T-helper 1 cell treated with Interleukin-12 subunit alpha and Interleukin-12 subunit beta and Interleukin-4 antibody, amounts not matched to agents 30 μg/mL and 1 μg/mL, for 36 hours (primary cell): ENCODE results near the gene TPST1.
"Not testable (repeated sequence)": the region's sequence is repeated elsewhere in the genome, so short reads cannot be mapped to it uniquely, and the experiment has no call there.

Experiments
- H3K27ac Mint-ChIP-seq: one replicate; pipeline ENCODE4 v1.8.0; 2021; ENCODE audit warnings: mild to moderate bottlenecking, mixed read lengths
- H3K27me3 Mint-ChIP-seq: one replicate; pipeline ENCODE4 v1.8.0; 2021; ENCODE audit warnings: low read depth, mixed read lengths
- H3K36me3 Mint-ChIP-seq: one replicate; pipeline ENCODE4 v1.8.0; 2021; ENCODE audit warnings: low read depth, mixed read lengths
- H3K4me1 Mint-ChIP-seq: one replicate; pipeline ENCODE4 v1.8.0; 2021; ENCODE audit warnings: low read depth, mixed read lengths
- H3K4me3 Mint-ChIP-seq: one replicate; pipeline ENCODE4 v1.8.0; 2021; ENCODE audit warnings: mild to moderate bottlenecking, moderate library complexity, mixed read lengths
- H3K9me3 Mint-ChIP-seq: one replicate; pipeline ENCODE4 v1.8.0; 2021; ENCODE audit warnings: mixed read lengths

The TPST1 gene

GRCh38 chr7:66374141-66374840, 169.2 kb downstream of the TPST1 start:
- H3K4me3 Mint-ChIP-seq, H3K27ac Mint-ChIP-seq, H3K27me3 Mint-ChIP-seq: not testable (repeated sequence)

GRCh38 chr7:66376264-66376945, 171.3 kb downstream of the TPST1 start:
- Mint-ChIP-seq H3K4me3 (no peak overlapping the region), H3K4me1 (no peaks in the 10 kb centered on the region), H3K27me3 (no peaks in the 10 kb centered on the region), H3K9me3 (no peaks in the 10 kb centered on the region), H3K36me3 (no peaks in the 10 kb centered on the region), H3K27ac (no peak overlapping the region)

More at GRCh38 chr7:66374141-66374840, 169.2 kb downstream of the TPST1 start:
- not testable (repeated sequence) for H3K36me3 Mint-ChIP-seq, H3K9me3 Mint-ChIP-seq, H3K4me1 Mint-ChIP-seq

- Mint-ChIP-seq H3K9me3 (no peaks in the 10 kb centered on the region), H3K27ac (no peak overlapping the region), H3K4me3 (no peak overlapping the region), H3K4me1 (no peaks in the 10 kb centered on the region), H3K36me3 (no peaks in the 10 kb centered on the region), H3K27me3 (no peaks in the 10 kb centered on the region)
These were observed 171.9 kb downstream of the TPST1 start for GRCh38 chr7:66377045-66377444.

GRCh38 chr7:66377714-66378113, 172.6 kb downstream of the TPST1 start:
- H3K4me3 Mint-ChIP-seq: no peak overlapping the region
- H3K36me3 Mint-ChIP-seq: no peaks in the 10 kb centered on the region
- H3K9me3 Mint-ChIP-seq: no peaks in the 10 kb centered on the region
- H3K27ac Mint-ChIP-seq: no peak overlapping the region
- H3K4me1 Mint-ChIP-seq: no peaks in the 10 kb centered on the region
- H3K27me3 Mint-ChIP-seq: no peaks in the 10 kb centered on the region

- Mint-ChIP-seq H3K9me3 (no peaks in the 10 kb centered on the region), H3K27ac (no peak overlapping the region), H3K36me3 (no peaks in the 10 kb centered on the region), H3K4me3 (no peak overlapping the region), H3K27me3 (no peaks in the 10 kb centered on the region), H3K4me1 (no peaks in the 10 kb centered on the region)
These were observed 174.5 kb downstream of the TPST1 start for GRCh38 chr7:66379542-66380160.

GRCh38 chr7:66380272-66380888, 175.2 kb downstream of the TPST1 start:
- Mint-ChIP-seq H3K36me3 (no peaks in the 10 kb centered on the region), H3K4me3 (no peak overlapping the region), H3K9me3 (no peaks in the 10 kb centered on the region), H3K27me3 (no peaks in the 10 kb centered on the region), H3K4me1 (peaks cover 2% of the 10 kb centered on the region), H3K27ac (no peak overlapping the region)

GRCh38 chr7:66382182-66382923, 177.2 kb downstream of the TPST1 start:
- not testable (repeated sequence) for H3K4me1 Mint-ChIP-seq, H3K36me3 Mint-ChIP-seq, H3K9me3 Mint-ChIP-seq, H3K27me3 Mint-ChIP-seq, H3K27ac Mint-ChIP-seq, H3K4me3 Mint-ChIP-seq

GRCh38 chr7:66385191-66385905, 180.2 kb downstream of the TPST1 start:
- H3K27ac Mint-ChIP-seq, H3K9me3 Mint-ChIP-seq, H3K4me1 Mint-ChIP-seq, H3K4me3 Mint-ChIP-seq, H3K36me3 Mint-ChIP-seq, H3K27me3 Mint-ChIP-seq: not testable (repeated sequence)

- H3K27ac Mint-ChIP-seq, H3K4me1 Mint-ChIP-seq, H3K9me3 Mint-ChIP-seq, H3K36me3 Mint-ChIP-seq, H3K4me3 Mint-ChIP-seq, H3K27me3 Mint-ChIP-seq: not testable (repeated sequence)
These were observed 190.0 kb downstream of the TPST1 start for GRCh38 chr7:66395128-66395571.

- not testable (repeated sequence) for H3K4me3 Mint-ChIP-seq, H3K36me3 Mint-ChIP-seq, H3K27ac Mint-ChIP-seq, H3K9me3 Mint-ChIP-seq, H3K27me3 Mint-ChIP-seq, H3K4me1 Mint-ChIP-seq
These were observed 190.9 kb downstream of the TPST1 start for GRCh38 chr7:66396052-66396451.

- H3K27ac Mint-ChIP-seq, H3K36me3 Mint-ChIP-seq, H3K4me3 Mint-ChIP-seq, H3K27me3 Mint-ChIP-seq, H3K4me1 Mint-ChIP-seq, H3K9me3 Mint-ChIP-seq: not testable (repeated sequence)
These were observed 193.7 kb downstream of the TPST1 start for GRCh38 chr7:66398841-66399240.

- H3K27ac Mint-ChIP-seq: no peak overlapping the region
- peaks cover 5% of the 10 kb centered on the region for H3K36me3 Mint-ChIP-seq
- no peaks in the 10 kb centered on the region for H3K27me3 Mint-ChIP-seq
- H3K9me3 Mint-ChIP-seq: peaks cover 9% of the 10 kb centered on the region
- H3K4me3 Mint-ChIP-seq: no peak overlapping the region
- no peaks in the 10 kb centered on the region for H3K4me1 Mint-ChIP-seq
These were observed 194.4 kb downstream of the TPST1 start for GRCh38 chr7:66399566-66399965.

GRCh38 chr7:66400400-66400799, 195.3 kb downstream of the TPST1 start:
- H3K27me3 Mint-ChIP-seq: no peaks in the 10 kb centered on the region
- H3K36me3 Mint-ChIP-seq: peaks cover 5% of the 10 kb centered on the region
- no peak overlapping the region for H3K27ac Mint-ChIP-seq
- H3K4me1 Mint-ChIP-seq: no peaks in the 10 kb centered on the region
- peaks cover 9% of the 10 kb centered on the region for H3K9me3 Mint-ChIP-seq
- H3K4me3 Mint-ChIP-seq: no peak overlapping the region

GRCh38 chr7:66401126-66401525, 196.0 kb downstream of the TPST1 start:
- H3K27me3 Mint-ChIP-seq, H3K4me1 Mint-ChIP-seq, H3K9me3 Mint-ChIP-seq, H3K36me3 Mint-ChIP-seq, H3K27ac Mint-ChIP-seq, H3K4me3 Mint-ChIP-seq: not testable (repeated sequence)
